DND-41 (cell line): ENCODE measurements around the gene CD200R1L.

ENCODE experiments used
- ATAC-seq: fragments of 200-7000 bp; cut with Tn5 transposase; 3 replicates; pipeline ENCODE4 v1.9.1; 2021; ENCODE audit warnings: low read depth; ENCODE audit not compliant: insufficient read depth
- DNase-seq: peaks from one replicate; pipeline ENCODE4 v3.0.0-alpha.2; 2020
- H2AFZ ChIP-seq: 2 replicates; pipeline ENCODE4 v1.6.0; 2012; ENCODE audit warnings: low read depth, low read length
- H3K27ac ChIP-seq: 2 replicates; pipeline ENCODE4 v1.5.1; 2012; ENCODE audit warnings: low read length, inconsistent platforms
- H3K27me3 ChIP-seq: fragments of 200-600 bp; sonication (generic); 2 replicates; pipeline ENCODE4 v1.6.0; 2012; ENCODE audit warnings: low read length, mild to moderate bottlenecking, inconsistent platforms; ENCODE audit not compliant: insufficient read depth, poor library complexity
- H3K36me3 ChIP-seq: 2 replicates; pipeline ENCODE4 v1.5.1; 2012; ENCODE audit warnings: low read length, inconsistent platforms; ENCODE audit not compliant: insufficient read depth
- H3K4me1 ChIP-seq: 2 replicates; pipeline ENCODE4 v1.5.1; 2012; ENCODE audit warnings: mild to moderate bottlenecking, low read length; ENCODE audit not compliant: insufficient read depth
- H3K4me2 ChIP-seq: 2 replicates; pipeline ENCODE4 v1.6.0; 2012; ENCODE audit warnings: mild to moderate bottlenecking, moderate library complexity, low read length, inconsistent platforms; ENCODE audit not compliant: insufficient read depth
- H3K4me3 ChIP-seq, 2 experiments: fragments of 200-600 bp in 1 of 2; shearing (Covaris generic) in 1 of 2; 2 replicates each; pipeline ENCODE4 v1.5.1; 2012 to 2016; ENCODE audit warnings: inconsistent platforms in 2 of 2, low read length in 2 of 2, mild to moderate bottlenecking in 2 of 2, low read depth in 1 of 2, moderate library complexity in 1 of 2
- H3K79me2 ChIP-seq: 2 replicates; pipeline ENCODE4 v1.6.0; 2012; ENCODE audit warnings: low read length, inconsistent platforms; ENCODE audit not compliant: insufficient read depth
- H3K9ac ChIP-seq: 2 replicates; pipeline ENCODE4 v1.6.0; 2012; ENCODE audit warnings: low read depth, mild to moderate bottlenecking, inconsistent platforms, low read length, moderate library complexity
- H3K9me3 ChIP-seq: 2 replicates; pipeline ENCODE4 v1.5.1; 2012; ENCODE audit warnings: low read length, moderate library complexity, mild to moderate bottlenecking, inconsistent platforms; ENCODE audit not compliant: insufficient read depth, severe bottlenecking
- H4K20me1 ChIP-seq: 2 replicates; pipeline ENCODE4 v1.6.0; 2012; ENCODE audit warnings: low read length; ENCODE audit not compliant: insufficient read depth
- EZH2 ChIP-seq: IDR thresholded peaks from 3 replicates; pipeline ENCODE4 v1.6.1; 2012; ENCODE audit warnings: borderline replicate concordance, low read depth, mild to moderate bottlenecking, moderate library complexity, low read length, inconsistent platforms; ENCODE audit not compliant: severe bottlenecking
- TF ChIP-seq, protein P1 (sequence below): IDR thresholded peaks from 2 replicates; pipeline ENCODE4 v1.5.1; 2012; ENCODE audit warnings: borderline replicate concordance, low read length, moderate library complexity, mild to moderate bottlenecking; ENCODE audit not compliant: poor library complexity, severe bottlenecking; ENCODE audit errors: extremely low read depth

Gene CD200R1L

DNA sequence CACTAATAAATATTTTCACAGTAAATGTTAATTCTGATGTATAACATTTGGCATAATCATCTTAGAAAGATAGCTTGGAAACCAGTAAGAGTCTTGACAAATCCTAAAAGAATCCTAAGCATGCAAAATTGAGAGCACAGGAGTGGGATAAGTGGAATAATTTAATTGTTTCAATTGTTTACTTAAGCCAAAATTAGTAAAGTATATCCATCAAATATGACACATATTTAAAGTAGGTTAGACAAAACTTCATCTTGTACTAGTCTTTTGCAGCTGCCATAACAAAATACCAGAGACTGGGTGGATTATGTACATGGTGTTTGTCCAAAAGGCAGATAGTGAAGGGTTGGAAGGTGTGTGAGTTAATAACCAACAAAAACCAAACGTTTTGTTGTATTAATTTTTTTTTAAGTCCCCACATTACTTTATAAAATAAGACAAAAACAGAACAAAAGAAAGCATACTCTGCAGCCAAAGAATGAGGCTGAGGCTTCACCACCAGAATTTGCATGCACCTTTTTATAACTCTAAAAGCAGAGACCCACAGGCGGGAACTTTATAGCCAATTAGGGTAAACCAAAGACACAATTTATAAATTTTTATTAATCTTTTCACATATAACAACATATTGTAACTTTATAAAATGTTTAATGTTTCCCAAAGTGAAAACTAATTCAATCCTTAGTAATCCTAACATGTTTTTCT is 41.9 kb upstream of the CD200R1L start:
- Histone ChIP-seq H3K4me2 (no peak overlapping the region), H3K4me3 (no peak overlapping the region), H3K27ac (no peak overlapping the region), H3K9ac (no peak overlapping the region), H3K9me3 (no peaks in the 10 kb centered on the region), H3K27me3 (no peaks in the 10 kb centered on the region), H3K4me1 (no peaks in the 10 kb centered on the region), H3K36me3 (no peaks in the 10 kb centered on the region), H4K20me1 (no peaks in the 10 kb centered on the region), H3K79me2 (no peaks in the 10 kb centered on the region), H2AFZ (no peak overlapping the region)
- ATAC-seq (no peak), DNase-seq (no peak)
- TF ChIP-seq, protein P1, sequence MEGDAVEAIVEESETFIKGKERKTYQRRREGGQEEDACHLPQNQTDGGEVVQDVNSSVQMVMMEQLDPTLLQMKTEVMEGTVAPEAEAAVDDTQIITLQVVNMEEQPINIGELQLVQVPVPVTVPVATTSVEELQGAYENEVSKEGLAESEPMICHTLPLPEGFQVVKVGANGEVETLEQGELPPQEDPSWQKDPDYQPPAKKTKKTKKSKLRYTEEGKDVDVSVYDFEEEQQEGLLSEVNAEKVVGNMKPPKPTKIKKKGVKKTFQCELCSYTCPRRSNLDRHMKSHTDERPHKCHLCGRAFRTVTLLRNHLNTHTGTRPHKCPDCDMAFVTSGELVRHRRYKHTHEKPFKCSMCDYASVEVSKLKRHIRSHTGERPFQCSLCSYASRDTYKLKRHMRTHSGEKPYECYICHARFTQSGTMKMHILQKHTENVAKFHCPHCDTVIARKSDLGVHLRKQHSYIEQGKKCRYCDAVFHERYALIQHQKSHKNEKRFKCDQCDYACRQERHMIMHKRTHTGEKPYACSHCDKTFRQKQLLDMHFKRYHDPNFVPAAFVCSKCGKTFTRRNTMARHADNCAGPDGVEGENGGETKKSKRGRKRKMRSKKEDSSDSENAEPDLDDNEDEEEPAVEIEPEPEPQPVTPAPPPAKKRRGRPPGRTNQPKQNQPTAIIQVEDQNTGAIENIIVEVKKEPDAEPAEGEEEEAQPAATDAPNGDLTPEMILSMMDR, result no peak

DNA sequence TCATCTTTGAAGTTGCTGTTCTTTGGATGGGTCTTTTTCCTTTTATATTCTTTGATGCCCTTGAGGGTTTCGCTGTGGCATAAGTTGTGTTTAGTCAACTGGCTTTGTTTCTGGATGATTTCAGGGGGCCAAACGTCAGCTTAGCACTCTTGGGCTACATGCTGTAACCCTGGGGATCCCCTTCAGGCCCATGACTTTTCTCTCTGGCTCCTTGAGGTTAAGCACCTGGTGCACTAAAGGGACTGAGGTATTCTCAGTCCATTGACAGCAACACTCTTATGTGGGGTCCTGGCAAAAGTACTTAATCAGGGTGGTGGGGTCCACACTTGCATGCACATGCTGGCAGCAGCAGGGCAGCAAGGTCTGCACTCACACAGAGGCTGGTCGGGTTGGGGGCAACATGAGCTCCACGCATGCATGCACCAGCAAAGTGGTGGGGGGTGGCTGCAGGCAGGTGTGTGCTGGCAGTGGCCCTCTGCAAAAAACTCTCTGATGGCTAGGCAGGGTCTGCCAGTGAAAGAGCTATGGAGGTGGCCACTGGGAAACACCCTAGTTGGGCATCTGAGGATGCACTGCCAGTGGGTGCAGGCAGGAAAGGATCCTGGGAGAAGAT is 38.1 kb upstream of the CD200R1L start:
- no peak overlapping the region for H3K9ac ChIP-seq
- DNase-seq, result no peak
- H3K9me3 ChIP-seq, result no peaks in the 10 kb centered on the region
- ATAC-seq, result no peak
- TF ChIP-seq, protein P1, result no peak
- no peak for TF ChIP-seq EZH2
- H3K4me2 ChIP-seq, result no peak overlapping the region
- H4K20me1 ChIP-seq, result no peaks in the 10 kb centered on the region
- no peak overlapping the region for H3K4me3 ChIP-seq
- no peak overlapping the region for H2AFZ ChIP-seq
- no peaks in the 10 kb centered on the region for H3K79me2 ChIP-seq
- no peak overlapping the region for H3K27ac ChIP-seq
- no peaks in the 10 kb centered on the region for H3K27me3 ChIP-seq
- no peaks in the 10 kb centered on the region for H3K36me3 ChIP-seq
- H3K4me1 ChIP-seq, result no peaks in the 10 kb centered on the region

DNA sequence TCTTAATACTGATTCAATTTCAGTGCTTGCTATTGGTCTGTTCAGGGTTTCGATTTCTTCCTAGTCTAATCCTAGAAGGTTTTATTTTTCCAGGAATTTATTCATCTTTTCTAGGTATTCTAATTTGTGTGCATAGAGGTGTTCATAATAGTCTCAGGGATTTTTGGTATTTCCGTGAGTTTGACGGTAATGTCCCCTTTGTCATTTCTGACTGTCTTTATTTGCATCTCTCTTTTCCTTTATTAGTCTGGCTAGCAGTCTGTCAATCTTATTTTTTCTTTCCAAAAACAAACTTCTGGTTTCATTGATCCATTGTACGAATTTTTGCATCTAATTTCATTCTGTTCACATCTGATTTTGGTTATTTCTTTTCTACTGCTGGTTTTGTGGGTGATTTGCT is 35.2 kb upstream of the CD200R1L start:
- Histone ChIP-seq H3K79me2 (no peaks in the 10 kb centered on the region), H3K36me3 (no peaks in the 10 kb centered on the region), H3K27me3 (no peaks in the 10 kb centered on the region), H3K4me2 (no peak overlapping the region), H3K4me1 (no peaks in the 10 kb centered on the region), H3K27ac (no peak overlapping the region), H2AFZ (no peak overlapping the region), H4K20me1 (no peaks in the 10 kb centered on the region), H3K4me3 (no peak overlapping the region), H3K9ac (no peak overlapping the region), H3K9me3 (no peaks in the 10 kb centered on the region)
- ATAC-seq (no peak), DNase-seq (no peak)
- TF ChIP-seq, protein P1, result no peak
- no peak for TF ChIP-seq EZH2

DNA sequence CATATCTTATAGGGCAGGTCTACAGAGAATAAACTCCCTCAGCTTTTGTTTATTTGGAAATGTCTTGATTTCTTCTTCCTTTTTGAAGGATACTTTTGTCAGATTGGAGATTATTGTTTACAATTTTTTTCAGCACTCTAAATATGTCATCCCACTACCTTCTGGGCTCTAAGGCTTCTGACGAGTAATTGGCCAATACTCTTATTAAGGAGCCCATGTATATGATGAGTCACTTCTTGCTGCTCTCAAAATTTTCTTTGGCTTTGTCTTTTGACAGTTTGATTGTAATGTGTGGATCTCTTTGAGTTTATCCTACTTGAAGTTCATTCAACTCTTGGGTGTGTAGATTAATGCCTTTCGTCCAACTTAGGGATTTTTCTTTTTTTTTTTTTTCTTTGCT is 28.9 kb upstream of the CD200R1L start:
- ATAC-seq, result no peak
- DNase-seq, result no peak
- Histone ChIP-seq H3K27me3 (no peaks in the 10 kb centered on the region), H4K20me1 (no peaks in the 10 kb centered on the region), H3K36me3 (no peaks in the 10 kb centered on the region), H3K79me2 (no peaks in the 10 kb centered on the region), H3K27ac (no peak overlapping the region), H3K9me3 (peaks cover 7% of the 10 kb centered on the region), H3K4me2 (no peak overlapping the region), H2AFZ (no peak overlapping the region), H3K4me1 (no peaks in the 10 kb centered on the region), H3K9ac (no peak overlapping the region), H3K4me3 (no peak overlapping the region)
- TF ChIP-seq EZH2, result no peak
- TF ChIP-seq, protein P1, result no peak
